Neuronal stem cell (in vitro differentiated cells): ENCODE results near the gene KCNN3.
A peak's percentile ranks its signal among the peaks of the same experiment; 100 is the strongest.

ENCODE experiments used
- DNase-seq: peaks from one replicate; pipeline ENCODE4 v3.0.0-alpha.2; 2013; ENCODE audit warnings: low spot score
- H2AFZ ChIP-seq: one replicate; pipeline ENCODE4 v1.6.1; 2013; ENCODE audit warnings: mild to moderate bottlenecking, low read length, inconsistent platforms
- H2AK5ac ChIP-seq: 2 replicates; pipeline ENCODE4 v1.6.1; 2013; ENCODE audit warnings: low read depth, mild to moderate bottlenecking, inconsistent platforms, low read length, moderate library complexity, mixed read lengths
- H2BK120ac ChIP-seq: 2 replicates; pipeline ENCODE4 v1.6.1; 2013; ENCODE audit warnings: low read depth, mild to moderate bottlenecking, inconsistent platforms, low read length, moderate library complexity, mixed read lengths
- H2BK12ac ChIP-seq: one replicate; pipeline ENCODE4 v1.6.1; 2013; ENCODE audit warnings: low read length, inconsistent platforms
- H2BK15ac ChIP-seq: 2 replicates; pipeline ENCODE4 v1.6.1; 2013; ENCODE audit warnings: mild to moderate bottlenecking, low read length, inconsistent platforms, mixed read lengths
- H2BK5ac ChIP-seq: one replicate; pipeline ENCODE4 v1.6.1; 2013; ENCODE audit warnings: inconsistent platforms, mild to moderate bottlenecking, low read length, moderate library complexity
- H3K14ac ChIP-seq: one replicate; pipeline ENCODE4 v1.6.1; 2013; ENCODE audit warnings: low read length, inconsistent platforms
- H3K18ac ChIP-seq: 2 replicates; pipeline ENCODE4 v1.6.1; 2013; ENCODE audit warnings: low read length, inconsistent platforms
- H3K23ac ChIP-seq: 2 replicates; pipeline ENCODE4 v1.6.1; 2013; ENCODE audit warnings: low read depth, mild to moderate bottlenecking, mixed read lengths, low read length, inconsistent platforms; ENCODE audit not compliant: poor library complexity
- H3K27ac ChIP-seq: replicated peaks from 3 replicates; pipeline ENCODE4 v1.5.1; 2013; ENCODE audit warnings: low read length, inconsistent platforms
- H3K27me3 ChIP-seq, 3 experiments: 2 replicates each; pipeline ENCODE4 v1.6.1; 2013; ENCODE audit warnings: low read length in 3 of 3, mild to moderate bottlenecking in 2 of 3, inconsistent platforms in 1 of 3, low read depth in 1 of 3, mixed read lengths in 1 of 3, moderate library complexity in 1 of 3; ENCODE audit not compliant: control insufficient read depth in 3 of 3, insufficient read depth in 3 of 3
- H3K36me3 ChIP-seq, 2 donors: replicated peaks in 1 of 2; 2 replicates each; pipeline ENCODE4 v1.6.1; 2013; ENCODE audit warnings: low read length in 2 of 2; ENCODE audit not compliant: control insufficient read depth in 2 of 2, insufficient read depth in 2 of 2
- H3K4ac ChIP-seq: 2 replicates; pipeline ENCODE4 v1.6.1; 2013; ENCODE audit warnings: inconsistent platforms, mild to moderate bottlenecking, low read length, moderate library complexity
- H3K4me1 ChIP-seq, 2 donors: 1 replicate in 1 of 2; 2 replicates in 1 of 2; pipeline ENCODE4 v1.6.1; 2013; ENCODE audit warnings: low read length in 2 of 2, low read depth in 1 of 2; ENCODE audit not compliant: control insufficient read depth in 2 of 2, insufficient read depth in 1 of 2
- H3K4me2 ChIP-seq: one replicate; pipeline ENCODE4 v1.6.1; 2013; ENCODE audit warnings: mild to moderate bottlenecking, low read length, inconsistent platforms; ENCODE audit not compliant: insufficient read depth, poor library complexity, severe bottlenecking
- H3K4me3 ChIP-seq, 2 donors: 2 replicates each; pipeline ENCODE4 v1.5.1; 2013; ENCODE audit warnings: low read length in 2 of 2, mild to moderate bottlenecking in 2 of 2, inconsistent platforms in 1 of 2, moderate library complexity in 1 of 2
- H3K79me1 ChIP-seq: one replicate; pipeline ENCODE4 v1.6.1; 2013; ENCODE audit warnings: low read depth, mild to moderate bottlenecking, inconsistent platforms, low read length, moderate library complexity
- H3K9ac ChIP-seq: one replicate; pipeline ENCODE4 v1.6.1; 2013; ENCODE audit warnings: mild to moderate bottlenecking, low read depth, low read length, inconsistent platforms; ENCODE audit not compliant: poor library complexity
- H3K9me3 ChIP-seq, 2 donors: replicated peaks in 1 of 2; 2 replicates each; pipeline versions ENCODE3 to v1.6.1; 2013; ENCODE audit warnings: low read length in 2 of 2, mild to moderate bottlenecking in 2 of 2, inconsistent platforms in 1 of 2, low read depth in 1 of 2, mixed read lengths in 1 of 2, moderate library complexity in 1 of 2; ENCODE audit not compliant: control insufficient read depth in 2 of 2, insufficient read depth in 1 of 2
- H4K8ac ChIP-seq: one replicate; pipeline ENCODE4 v1.6.1; 2013; ENCODE audit warnings: low read depth, mild to moderate bottlenecking, inconsistent platforms, low read length, moderate library complexity
- H4K91ac ChIP-seq: one replicate; pipeline ENCODE4 v1.6.1; 2013; ENCODE audit warnings: low read length, low read depth, mild to moderate bottlenecking, inconsistent platforms; ENCODE audit not compliant: poor library complexity
- WGBS, 2 donors: extraction: QIAGEN DNeasy Blood & Tissue Kit; methylation state at CpG; one replicate each; pipeline ENCODE4 v1.1.7; 2013; ENCODE audit warnings: missing lambda C conversion rate in 2 of 2, mixed read lengths in 1 of 2; ENCODE audit not compliant: insufficient read length in 2 of 2, insufficient replicate concordance in 1 of 2; ENCODE audit errors: extremely low coverage in 2 of 2; 5-methylcytosine and 5-hydroxymethylcytosine counted together

Gene KCNN3

DNA sequence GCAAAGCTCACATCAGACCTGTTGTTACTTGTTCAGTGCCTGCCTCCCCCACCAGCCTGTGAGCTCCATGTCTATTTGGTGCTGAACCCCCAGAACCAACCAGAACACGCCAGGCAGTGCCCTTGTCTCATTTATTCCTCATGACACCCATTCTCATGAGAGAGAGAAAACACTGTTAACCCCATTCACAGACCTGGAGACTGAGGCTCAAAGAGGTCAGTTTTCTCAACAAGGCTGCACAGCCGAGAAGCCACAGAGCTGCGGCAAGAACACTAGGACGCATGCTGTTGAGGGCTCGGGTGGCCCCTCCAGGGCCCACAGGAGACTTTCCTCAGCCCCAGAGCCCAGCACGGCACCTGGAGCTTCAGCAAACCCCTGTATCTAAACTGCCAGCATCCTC, 13.1 kb downstream of the KCNN3 start:
- WGBS, 2 donors: no CpG with 5 or more reads among the region's 6 CpGs
- Histone ChIP-seq H3K27me3 (no peaks in the 10 kb centered on the region), H3K23ac (no peak overlapping the region)

DNA sequence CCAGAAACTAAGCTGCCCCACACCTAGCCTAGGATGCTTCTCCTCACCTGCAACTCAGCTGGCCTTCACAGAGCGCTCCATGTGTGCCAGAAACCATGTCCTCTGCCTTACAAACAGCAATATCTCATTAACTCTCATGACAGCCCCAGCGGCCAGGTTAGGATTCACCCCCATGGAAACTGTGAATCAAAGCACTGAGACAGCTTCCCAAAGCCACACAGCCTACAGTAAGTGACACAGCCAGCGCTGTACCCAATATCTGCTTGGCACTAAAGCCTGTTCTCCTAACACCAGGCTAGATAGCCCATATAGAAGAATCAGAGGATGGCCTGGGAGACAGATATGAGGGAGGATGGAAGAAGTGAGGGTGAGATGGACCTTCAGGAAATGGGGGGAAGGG, 13.5 kb downstream of the KCNN3 start:
- no peaks in the 10 kb centered on the region for H3K9me3 ChIP-seq
- peak overlapping the region; percentile 21 for H3K18ac ChIP-seq
- H3K9ac ChIP-seq: no peak overlapping the region
- no peak overlapping the region for H2BK12ac ChIP-seq
- H2BK15ac ChIP-seq: no peak overlapping the region
- H4K91ac ChIP-seq: no peak overlapping the region
- no peak overlapping the region for H3K4me3 ChIP-seq
- no peak for DNase-seq
- no peak overlapping the region for H3K4ac ChIP-seq
- no CpG with 5 or more reads among the region's 3 CpGs for WGBS, 2 donors
- no peaks in the 10 kb centered on the region for H3K27me3 ChIP-seq
- H2AK5ac ChIP-seq: peak overlapping the region; percentile 11
- no peak overlapping the region for H3K4me2 ChIP-seq
- no peak overlapping the region for H3K14ac ChIP-seq
- no peaks in the 10 kb centered on the region for H3K79me1 ChIP-seq
- no peak overlapping the region for H2BK120ac ChIP-seq
- no peak overlapping the region for H2AFZ ChIP-seq
- no peak overlapping the region for H4K8ac ChIP-seq
- H2BK5ac ChIP-seq: no peak overlapping the region
- no peaks in the 10 kb centered on the region for H3K36me3 ChIP-seq
- H3K27ac ChIP-seq: no peak overlapping the region
- H3K4me1 ChIP-seq: peaks cover 4 to 12% of the 10 kb centered on the region in 2 donors
- no peak overlapping the region for H3K23ac ChIP-seq

More for the DNA sequence above, 13.1 kb downstream of the KCNN3 start:
- Histone ChIP-seq H3K9ac (no peak overlapping the region), H3K18ac (no peak overlapping the region), H3K36me3 (no peaks in the 10 kb centered on the region), H3K14ac (no peak overlapping the region), H3K9me3 (no peaks in the 10 kb centered on the region), H2BK12ac (no peak overlapping the region), H2AFZ (no peak overlapping the region), H2BK5ac (peak overlapping the region; percentile 68), H4K91ac (no peak overlapping the region), H3K79me1 (no peaks in the 10 kb centered on the region), H2AK5ac (peak overlapping the region; percentile 11), H3K4me2 (no peak overlapping the region), H4K8ac (no peak overlapping the region), H3K4ac (no peak overlapping the region), H3K4me3 (no peak overlapping the region), H3K4me1 (peaks cover 4 to 10% of the 10 kb centered on the region in 2 donors), H2BK120ac (no peak overlapping the region), H2BK15ac (no peak overlapping the region), H3K27ac (no peak overlapping the region)
- DNase-seq: no peak

DNA sequence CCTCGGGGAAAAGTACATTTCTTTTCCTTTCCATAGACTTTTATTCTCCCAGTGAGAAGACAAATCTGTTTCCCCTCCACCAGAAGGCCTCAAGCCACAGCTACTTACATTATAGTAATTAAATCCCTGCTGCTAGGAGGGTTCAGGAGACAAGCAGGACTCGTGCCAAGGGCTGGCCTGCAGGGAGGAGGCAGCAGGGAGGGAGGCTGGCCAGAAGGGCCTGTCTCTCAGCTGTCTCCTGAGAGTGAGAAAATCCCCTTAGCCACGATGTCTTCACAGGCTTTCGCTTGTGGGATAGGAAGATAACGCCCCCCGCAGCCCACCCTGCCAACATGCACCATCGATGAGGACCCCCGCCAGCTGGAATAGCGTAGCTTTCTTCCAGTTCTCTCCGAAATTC, 14.0 kb downstream of the KCNN3 start:
- Histone ChIP-seq H4K8ac (no peak overlapping the region), H3K4ac (no peak overlapping the region), H3K14ac (no peak overlapping the region), H2AK5ac (no peak overlapping the region), H3K4me3 (no peak overlapping the region), H2BK12ac (no peak overlapping the region), H3K27me3 (no peaks in the 10 kb centered on the region), H3K18ac (no peak overlapping the region), H2BK15ac (no peak overlapping the region), H2BK5ac (no peak overlapping the region), H3K9me3 (no peaks in the 10 kb centered on the region), H3K4me1 (peaks cover 4 to 14% of the 10 kb centered on the region in 2 donors), H3K23ac (no peak overlapping the region), H4K91ac (no peak overlapping the region), H3K27ac (no peak overlapping the region), H2AFZ (no peak overlapping the region), H3K9ac (no peak overlapping the region), H3K4me2 (no peak overlapping the region), H3K79me1 (no peaks in the 10 kb centered on the region), H2BK120ac (no peak overlapping the region), H3K36me3 (no peaks in the 10 kb centered on the region)
- no CpG with 5 or more reads among the region's 10 CpGs for whole genome bisulfite sequencing, 2 donors
- no peak for DNase-seq

GRCh38 chr1:154855186-154855851, 14.8 kb downstream of the KCNN3 start:
- no CpG with 5 or more reads among the region's 6 CpGs for WGBS, 2 donors

More at GRCh38 chr1:154855186-154855851, 14.8 kb downstream of the KCNN3 start:
- peaks cover 4 to 11% of the 10 kb centered on the region in 2 donors for H3K4me1 ChIP-seq
- no peak overlapping the region for H4K91ac ChIP-seq
- no peak overlapping the region for H3K23ac ChIP-seq
- no peak overlapping the region for H3K14ac ChIP-seq
- no peak overlapping the region for H4K8ac ChIP-seq
- no peak overlapping the region for H3K4me3 ChIP-seq
- no peak overlapping the region for H2BK120ac ChIP-seq
- no peak overlapping the region for H2BK15ac ChIP-seq
- H2AK5ac ChIP-seq: no peak overlapping the region
- no peaks in the 10 kb centered on the region for H3K36me3 ChIP-seq
- H2BK5ac ChIP-seq: no peak overlapping the region
- no peaks in the 10 kb centered on the region for H3K27me3 ChIP-seq
- no peaks in the 10 kb centered on the region for H3K79me1 ChIP-seq
- H3K18ac ChIP-seq: no peak overlapping the region
- H3K9ac ChIP-seq: no peak overlapping the region
- H2BK12ac ChIP-seq: no peak overlapping the region
- no peak overlapping the region for H2AFZ ChIP-seq
- no peak overlapping the region for H3K4me2 ChIP-seq
- H3K4ac ChIP-seq: no peak overlapping the region
- no peak overlapping the region for H3K27ac ChIP-seq
- DNase-seq: no peak
- H3K9me3 ChIP-seq: no peaks in the 10 kb centered on the region
